SJCRH30 (cell line): ENCODE results near the gene DNAH17. TPM values are rescaled to one million over a fixed set of nuclear protein-coding genes. Genes with fewer than 3 reads are reported as not detected.

Experiments used
- DNase-seq, 2 experiments: peaks; one replicate each; pipeline ENCODE4 v3.0.0-alpha.2; 2015 to 2020
- H3K27ac ChIP-seq: fragments of 250-450 bp; sonication (Bioruptor Pico); 2 replicates; pipeline ENCODE4 v1.5.1; 2020; ENCODE audit warnings: mild to moderate bottlenecking, moderate library complexity
- H3K27me3 ChIP-seq: fragments of 250-450 bp; sonication (Bioruptor Pico); 2 replicates; pipeline ENCODE4 v1.5.1; 2020; ENCODE audit warnings: mild to moderate bottlenecking, moderate library complexity
- H3K36me3 ChIP-seq: fragments of 250-450 bp; sonication (Bioruptor Pico); 2 replicates; pipeline ENCODE4 v1.5.1; 2020; ENCODE audit warnings: mild to moderate bottlenecking, moderate library complexity
- H3K4me1 ChIP-seq: fragments of 250-450 bp; sonication (Bioruptor Pico); 2 replicates; pipeline ENCODE4 v1.5.1; 2020; ENCODE audit warnings: mild to moderate bottlenecking, moderate library complexity
- H3K4me3 ChIP-seq: fragments of 250-450 bp; sonication (Bioruptor Pico); 2 replicates; pipeline ENCODE4 v1.5.1; 2020; ENCODE audit warnings: mild to moderate bottlenecking, moderate library complexity
- H3K9me3 ChIP-seq: fragments of 250-450 bp; sonication (Bioruptor Pico); replicated peaks from 2 replicates; pipeline ENCODE4 v1.5.1; 2020; ENCODE audit warnings: mild to moderate bottlenecking, moderate library complexity
- total RNA-seq: library from RNA; depleted of rRNA; stranded (reverse); fragments of >200 nt; shearing (Covaris generic); gene quantifications from 2 replicates; pipeline ENCODE4 v1.2.3, GENCODE V29; 2014

Gene DNAH17
- total RNA-seq, 1 experiment from 2014 or later = 3.1 TPM

DNA sequence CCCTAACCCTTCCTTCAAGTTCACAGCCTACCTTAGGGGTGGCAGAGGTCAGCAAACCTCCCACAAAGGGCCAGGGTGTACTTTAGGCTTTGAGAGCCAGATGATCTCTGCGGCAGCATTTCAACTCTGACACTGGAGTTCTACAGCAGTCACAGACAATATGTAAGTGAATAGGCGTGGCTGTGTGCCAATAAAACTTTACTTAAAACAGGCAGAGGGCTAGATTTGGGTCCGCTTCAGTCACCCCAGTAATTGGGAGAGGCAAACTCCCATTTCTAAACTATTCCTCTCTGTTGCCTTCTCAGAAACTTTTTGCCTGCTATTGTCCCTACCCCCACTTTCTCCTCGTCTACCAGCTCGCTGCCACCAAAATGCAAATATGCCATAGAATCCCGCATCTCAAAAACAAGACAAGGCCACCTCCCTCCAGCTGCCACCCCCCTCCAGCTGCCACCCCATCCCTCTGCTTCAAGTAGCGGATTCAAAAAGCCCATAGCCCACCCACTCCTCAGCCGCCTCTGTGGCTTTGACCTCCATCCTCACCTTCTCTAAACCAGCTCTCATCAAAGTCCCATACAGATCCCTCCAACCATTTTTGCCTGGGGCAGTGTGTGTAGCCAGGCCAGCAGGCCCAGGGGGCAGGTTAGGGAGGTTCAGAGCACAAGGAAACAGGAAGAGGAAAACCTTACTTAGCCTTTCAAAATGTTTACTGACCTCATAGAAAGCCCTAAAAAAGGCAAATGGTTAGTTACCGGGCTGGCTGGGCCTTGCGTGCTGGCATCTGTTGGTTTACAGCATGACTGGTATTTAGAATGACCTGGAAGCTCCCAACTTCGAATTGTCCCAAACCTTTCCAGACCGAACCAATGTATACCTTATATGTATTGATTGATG, 19.9 kb upstream of the DNAH17 start:
- DNase-seq = peak; percentile 48 to 71
- Histone ChIP-seq H3K27me3 (no peaks in the 10 kb centered on the region), H3K9me3 (no peaks in the 10 kb centered on the region), H3K36me3 (no peaks in the 10 kb centered on the region), H3K4me3 (no peak overlapping the region), H3K4me1 (peaks cover 62% of the 10 kb centered on the region), H3K27ac (peak overlapping the region; percentile 12)

DNA sequence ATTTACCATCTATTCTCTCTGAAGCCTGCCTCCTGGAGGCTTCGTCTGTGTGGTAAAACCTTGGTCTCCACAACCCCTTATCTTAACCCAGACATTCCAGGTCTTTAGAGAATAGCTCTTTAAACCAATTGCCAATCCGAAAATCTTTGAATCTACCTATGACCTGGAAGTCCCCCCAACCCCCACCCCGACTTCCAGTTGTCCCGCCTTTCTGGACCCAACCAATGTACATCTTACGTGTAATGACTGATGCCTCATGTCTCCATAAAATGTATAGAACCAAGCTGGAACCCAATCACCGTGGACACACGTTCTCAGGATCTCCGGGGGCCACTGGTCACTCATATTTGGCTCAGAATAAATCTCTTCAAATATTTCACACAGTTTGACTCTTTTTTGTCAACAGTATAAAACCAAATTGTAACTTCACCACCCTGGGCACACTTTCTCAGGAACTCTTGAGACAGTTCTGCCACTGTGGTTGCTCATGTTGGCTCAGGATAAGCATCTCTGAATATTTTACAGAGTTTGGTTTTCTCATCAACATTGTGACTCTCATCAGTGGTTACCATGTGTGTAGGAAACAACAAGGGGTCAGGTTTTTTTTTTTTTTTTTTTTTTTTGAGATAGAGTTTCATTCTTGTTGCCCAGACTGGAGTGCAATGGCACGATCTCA, 18.1 kb upstream of the DNAH17 start:
- peaks cover 61% of the 10 kb centered on the region for H3K4me1 ChIP-seq
- no peak overlapping the region for H3K27ac ChIP-seq
- no peak for DNase-seq
- no peak overlapping the region for H3K4me3 ChIP-seq
- H3K36me3 ChIP-seq = no peaks in the 10 kb centered on the region
- H3K9me3 ChIP-seq = no peaks in the 10 kb centered on the region
- no peaks in the 10 kb centered on the region for H3K27me3 ChIP-seq

DNA sequence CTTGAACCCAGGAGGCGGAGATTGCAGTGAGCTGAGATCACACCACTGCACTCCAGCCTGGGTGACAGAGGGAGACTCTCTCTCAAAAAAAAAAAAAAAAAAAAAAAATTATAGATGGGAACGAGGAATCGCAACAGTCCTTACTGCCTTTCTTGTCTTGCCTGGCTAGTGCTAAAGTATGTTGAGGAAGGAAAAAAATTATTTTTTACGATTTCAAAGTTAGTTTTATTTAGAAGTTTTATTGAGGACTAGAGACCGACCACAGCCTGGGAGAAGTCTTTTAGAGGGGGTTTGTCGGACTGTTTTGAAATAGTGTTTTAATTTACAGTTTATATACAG, 15.8 kb upstream of the DNAH17 start:
- H3K27ac ChIP-seq = peak overlapping the region; percentile 83
- H3K36me3 ChIP-seq = no peaks in the 10 kb centered on the region
- H3K9me3 ChIP-seq = no peaks in the 10 kb centered on the region
- peak overlapping the region; percentile 35 for H3K4me3 ChIP-seq
- DNase-seq = peak in 1 of 2 experiments; percentile 45
- H3K4me1 ChIP-seq = peaks cover 47% of the 10 kb centered on the region
- H3K27me3 ChIP-seq = no peaks in the 10 kb centered on the region

DNA sequence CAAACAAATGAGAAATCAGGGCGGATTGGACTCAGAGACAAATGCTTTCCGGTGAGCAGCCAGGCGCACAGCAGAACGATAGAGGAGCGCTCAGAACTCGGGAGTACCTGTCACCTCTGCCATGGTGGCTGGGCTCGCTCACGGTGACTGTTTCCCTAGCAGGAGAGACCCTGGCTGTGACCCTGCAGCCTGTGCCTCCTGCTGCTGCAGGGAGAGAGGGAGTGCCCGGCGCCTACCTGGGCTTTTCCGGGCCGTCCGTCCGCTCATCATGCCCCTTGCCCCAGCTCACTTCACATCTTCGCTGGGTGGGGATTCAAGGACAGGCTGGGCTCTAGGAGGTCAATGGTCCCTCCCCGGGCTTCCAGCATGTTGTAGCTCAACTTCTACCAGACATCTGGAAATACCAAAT, 14.1 kb upstream of the DNAH17 start:
- Histone ChIP-seq H3K4me1 (peaks cover 31% of the 10 kb centered on the region), H3K36me3 (no peaks in the 10 kb centered on the region), H3K27ac (no peak overlapping the region), H3K4me3 (no peak overlapping the region), H3K27me3 (no peaks in the 10 kb centered on the region), H3K9me3 (no peaks in the 10 kb centered on the region)
- DNase-seq = no peak

DNA sequence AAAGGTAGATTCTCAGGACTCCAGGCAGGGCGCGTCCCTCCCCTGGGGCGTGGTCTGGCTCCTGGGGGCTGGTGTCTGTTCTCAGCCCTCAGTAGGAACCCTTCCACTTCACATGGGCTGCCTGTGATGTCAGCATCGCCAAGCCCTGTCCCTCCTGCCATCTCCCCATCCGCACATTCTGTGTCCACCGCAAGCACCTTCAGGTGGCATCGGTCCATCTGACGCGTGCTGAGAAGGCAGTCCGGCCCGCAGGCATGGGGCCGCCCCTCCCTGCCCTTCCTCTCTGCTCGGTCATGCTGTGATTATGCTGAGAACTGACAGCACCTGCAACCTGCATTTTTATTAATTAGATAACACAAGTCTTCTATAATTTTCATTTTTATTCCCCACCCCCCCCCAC, 12.7 kb upstream of the DNAH17 start:
- Histone ChIP-seq H3K4me1 (peaks cover 37% of the 10 kb centered on the region), H3K4me3 (no peak overlapping the region), H3K27me3 (no peaks in the 10 kb centered on the region), H3K9me3 (no peaks in the 10 kb centered on the region), H3K27ac (no peak overlapping the region), H3K36me3 (no peaks in the 10 kb centered on the region)
- no peak for DNase-seq

DNA sequence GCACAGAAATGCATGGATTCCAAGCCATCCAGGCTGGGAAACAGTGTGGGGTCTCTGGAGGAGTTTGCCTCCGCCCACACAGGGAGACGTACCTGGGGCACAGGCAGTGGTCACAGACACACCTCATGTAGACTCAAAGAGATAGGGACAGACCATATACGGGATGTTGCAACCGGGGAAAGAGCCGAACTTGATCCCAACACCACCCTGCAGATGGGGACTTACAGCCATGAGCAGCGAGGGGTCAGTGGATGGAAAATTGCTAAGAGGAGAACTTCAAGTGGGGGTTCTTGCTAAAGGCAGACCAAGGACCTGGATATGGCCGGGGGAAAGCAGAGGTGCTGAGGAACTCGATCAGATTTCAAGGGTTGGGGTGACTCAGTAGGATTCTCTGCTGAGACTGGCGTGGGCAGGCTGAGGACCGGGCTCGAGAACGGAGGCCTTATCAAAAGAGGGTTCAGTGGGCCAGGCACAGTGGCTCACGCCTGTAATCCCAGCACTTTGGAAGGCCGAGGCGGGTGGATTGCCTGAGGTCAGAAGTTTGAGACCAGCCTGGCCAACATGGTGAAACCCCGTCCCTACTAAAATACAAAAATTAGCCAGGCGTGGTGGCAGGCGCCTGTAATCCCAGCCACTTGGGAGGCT, 12.0 kb upstream of the DNAH17 start:
- Histone ChIP-seq H3K4me3 (no peak overlapping the region), H3K27me3 (no peaks in the 10 kb centered on the region), H3K36me3 (no peaks in the 10 kb centered on the region), H3K4me1 (peaks cover 30% of the 10 kb centered on the region), H3K9me3 (no peaks in the 10 kb centered on the region), H3K27ac (no peak overlapping the region)
- no peak for DNase-seq

DNA sequence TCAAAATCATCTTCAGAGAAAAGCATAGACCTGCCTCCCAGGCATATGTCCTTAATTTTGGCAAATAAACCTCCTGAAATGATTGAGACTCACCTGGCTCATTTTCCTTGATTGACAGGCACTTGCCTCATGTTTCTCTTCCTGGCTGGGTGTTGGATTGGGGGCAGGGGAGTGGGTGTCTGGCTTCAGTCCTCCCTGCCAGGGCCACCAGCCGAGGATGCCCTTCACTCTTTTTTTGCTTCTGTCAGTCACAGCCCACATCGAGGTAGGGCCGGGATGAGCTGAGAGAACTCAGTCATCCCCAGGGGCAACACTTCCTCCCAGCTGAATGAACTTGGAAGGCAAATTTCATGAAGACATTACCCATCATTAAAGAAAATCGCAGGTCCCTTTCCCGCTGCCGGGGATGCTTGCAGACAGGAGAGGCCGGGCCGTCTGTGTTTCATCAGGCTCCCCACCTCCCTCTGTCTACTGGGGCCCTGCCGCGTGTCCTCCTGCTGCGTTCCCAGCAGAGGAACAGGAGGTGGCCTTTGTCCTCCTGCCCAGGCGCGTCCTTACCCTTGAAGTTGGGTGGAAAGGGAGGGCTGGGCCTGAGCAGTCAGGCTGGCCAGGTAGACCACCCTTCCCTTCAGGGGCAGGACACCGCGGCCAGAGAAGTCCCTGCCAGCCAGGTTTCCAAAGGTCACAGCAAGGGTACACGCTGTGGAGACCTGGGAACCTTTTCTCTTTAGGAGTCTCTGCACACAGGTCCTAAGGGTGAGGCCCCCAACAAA, 11.2 kb upstream of the DNAH17 start:
- Histone ChIP-seq H3K4me3 (no peak overlapping the region), H3K4me1 (peaks cover 23% of the 10 kb centered on the region), H3K9me3 (no peaks in the 10 kb centered on the region; the same call in 1 of the 2 replicates), H3K36me3 (no peaks in the 10 kb centered on the region), H3K27me3 (no peaks in the 10 kb centered on the region), H3K27ac (no peak overlapping the region)
- DNase-seq = no peak

DNA sequence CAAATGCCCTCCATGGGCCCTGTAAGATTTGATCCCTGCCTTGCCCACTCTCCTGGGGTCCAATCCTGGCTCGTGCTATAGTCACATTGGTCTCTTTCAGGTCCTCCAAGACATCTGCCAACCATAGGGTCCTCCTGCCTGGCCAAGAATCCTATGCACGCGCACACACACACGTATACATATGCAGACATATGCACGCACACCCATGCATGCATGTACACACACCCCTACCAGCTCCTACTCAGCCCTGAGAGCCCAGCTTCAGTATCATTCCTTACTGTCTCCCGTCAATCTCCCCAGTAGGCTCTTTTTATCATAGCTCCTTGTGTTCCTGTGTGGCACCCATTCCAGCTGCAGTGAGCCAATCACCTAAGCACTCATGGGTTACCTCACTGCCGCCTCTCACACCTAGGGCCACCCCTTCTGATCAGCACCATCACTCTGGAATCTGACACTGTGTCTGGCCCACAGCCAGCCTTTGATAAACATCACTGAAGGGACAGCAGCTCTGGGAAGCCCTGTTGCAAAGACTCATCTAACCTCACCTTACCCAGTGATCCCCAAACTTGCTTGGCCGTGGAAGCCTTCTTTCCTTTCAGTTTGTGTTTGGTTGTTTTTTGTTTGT, 7.9 kb upstream of the DNAH17 start:
- DNase-seq = peak in 1 of 2 experiments; percentile 58
- peaks cover 18% of the 10 kb centered on the region for H3K4me1 ChIP-seq

DNA sequence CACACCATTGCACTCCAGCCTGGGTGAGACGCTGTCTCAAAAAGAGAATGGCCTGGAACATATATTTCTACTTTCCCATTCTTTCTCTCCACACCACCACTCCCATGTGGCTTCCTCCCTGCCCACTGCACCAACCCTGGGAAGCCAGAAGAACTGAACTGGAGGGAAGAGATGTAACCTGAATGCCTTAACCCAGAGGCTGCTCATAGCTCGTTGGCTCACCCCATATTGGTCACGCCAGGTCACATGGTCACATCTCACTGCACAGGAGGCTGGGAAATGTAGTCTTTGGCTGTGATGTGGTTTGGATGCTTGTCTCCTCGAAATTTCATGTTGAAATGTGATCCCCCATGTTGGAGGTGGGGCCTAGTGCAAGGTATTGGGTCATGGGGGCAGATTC, 5.9 kb upstream of the DNAH17 start:
- peaks cover 18% of the 10 kb centered on the region for H3K4me1 ChIP-seq
- DNase-seq = peak; percentile 83 to 91
- no peak overlapping the region for H3K27ac ChIP-seq
- no peaks in the 10 kb centered on the region; the same call in 1 of the 2 replicates for H3K9me3 ChIP-seq
- H3K4me3 ChIP-seq = no peak overlapping the region
- no peaks in the 10 kb centered on the region for H3K27me3 ChIP-seq
- H3K36me3 ChIP-seq = no peaks in the 10 kb centered on the region

More for the DNA sequence above, 7.9 kb upstream of the DNAH17 start:
- Histone ChIP-seq H3K36me3 (no peaks in the 10 kb centered on the region), H3K9me3 (no peaks in the 10 kb centered on the region; the same call in 1 of the 2 replicates), H3K27ac (no peak overlapping the region), H3K27me3 (no peaks in the 10 kb centered on the region), H3K4me3 (no peak overlapping the region)

DNA sequence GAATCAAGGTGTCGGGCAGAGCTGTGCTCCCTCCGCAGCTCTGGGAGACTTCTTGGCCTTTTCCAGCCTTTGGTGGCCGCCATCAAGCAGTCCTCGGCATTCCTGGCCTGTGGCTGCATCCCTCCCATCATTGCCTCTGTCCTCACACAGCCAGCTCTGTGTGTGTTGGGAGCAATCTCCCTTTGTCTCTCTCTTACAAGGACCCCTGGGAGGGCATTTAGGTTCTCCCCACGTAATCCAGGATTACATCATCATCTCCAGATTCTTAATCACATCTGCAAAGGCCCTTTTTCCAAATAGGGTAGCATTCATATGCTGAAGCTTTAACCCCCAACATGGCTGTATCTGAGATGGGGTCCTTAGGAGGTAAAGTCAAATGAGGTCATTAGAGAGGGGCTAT, 4.1 kb upstream of the DNAH17 start:
- Histone ChIP-seq H3K36me3 (no peaks in the 10 kb centered on the region), H3K4me3 (no peak overlapping the region), H3K27me3 (no peaks in the 10 kb centered on the region), H3K27ac (no peak overlapping the region), H3K9me3 (no peaks in the 10 kb centered on the region; the same call in none of the 2 replicates), H3K4me1 (peaks cover 18% of the 10 kb centered on the region)
- DNase-seq = peak in 1 of 2 experiments; percentile 47

DNA sequence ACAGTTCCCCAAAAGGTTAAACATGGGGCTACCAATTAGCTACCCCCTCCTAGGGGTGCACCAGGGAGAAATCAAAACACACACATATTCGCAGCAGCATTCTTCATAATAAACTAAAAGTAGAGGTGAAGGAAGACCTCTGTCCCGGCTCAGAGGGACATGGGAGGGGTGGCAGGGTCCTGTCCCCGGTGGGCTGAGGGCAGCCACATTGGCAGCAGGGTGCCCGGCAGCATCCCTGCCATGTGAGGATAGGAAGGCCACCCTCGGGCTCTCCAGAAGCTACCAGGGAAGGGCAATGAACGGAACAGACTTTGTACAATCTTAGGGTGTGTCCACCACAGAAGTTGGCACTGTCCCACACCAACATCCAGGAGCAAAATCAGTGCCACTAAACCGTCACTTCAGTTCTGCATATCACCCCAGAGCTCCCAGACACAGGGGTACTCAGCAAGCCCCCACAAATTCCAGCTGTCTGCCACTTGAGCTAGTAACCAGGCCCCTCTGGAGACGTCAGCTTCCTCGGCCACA, 3.1 kb upstream of the DNAH17 start:
- H3K27me3 ChIP-seq = no peaks in the 10 kb centered on the region
- DNase-seq = no peak

DNA sequence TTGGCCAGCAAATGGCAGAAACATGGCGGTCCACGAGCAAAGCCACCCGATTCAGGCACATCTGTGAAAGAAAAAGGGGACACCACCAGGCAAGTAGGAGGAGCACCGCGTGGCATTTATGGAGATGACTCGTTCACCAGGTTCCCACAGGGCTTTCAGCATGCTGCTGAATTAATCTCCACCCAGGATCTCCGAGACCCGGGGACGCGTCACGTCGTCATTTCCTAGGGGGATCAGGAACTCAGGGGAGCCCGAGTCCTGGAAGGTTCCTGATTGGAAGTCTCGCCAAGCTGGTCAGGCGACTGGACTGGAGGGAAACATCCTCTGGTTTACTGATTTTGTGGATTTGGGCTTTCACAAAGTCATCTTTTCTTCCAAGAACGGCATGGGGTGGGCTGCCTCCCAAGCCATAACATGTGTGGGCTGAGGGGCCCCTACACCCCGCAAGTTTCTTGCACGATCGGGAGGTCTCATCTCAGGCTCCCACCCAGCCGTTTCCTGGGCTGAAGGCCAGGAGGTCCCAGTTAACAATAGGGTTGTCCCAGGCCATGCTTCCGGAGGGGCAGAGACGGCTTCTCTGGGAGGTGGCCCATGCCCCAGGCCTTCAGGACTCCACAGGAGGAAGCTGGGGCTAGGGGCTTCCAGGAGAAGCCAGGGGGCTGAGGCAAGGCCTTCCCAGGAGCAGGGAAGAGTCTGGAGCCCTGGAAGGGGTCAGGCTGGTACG, 645 bp downstream of the DNAH17 start:
- H3K4me1 ChIP-seq = peaks cover 18% of the 10 kb centered on the region
- no peak overlapping the region for H3K4me3 ChIP-seq
- peaks cover 2% of the 10 kb centered on the region; the same call in 1 of the 2 replicates for H3K36me3 ChIP-seq
- no peak overlapping the region for H3K27ac ChIP-seq
- DNase-seq = no peak
- no peaks in the 10 kb centered on the region; the same call in 1 of the 2 replicates for H3K9me3 ChIP-seq
- no peaks in the 10 kb centered on the region for H3K27me3 ChIP-seq

More for the DNA sequence above, 3.1 kb upstream of the DNAH17 start:
- H3K36me3 ChIP-seq = no peaks in the 10 kb centered on the region
- H3K4me1 ChIP-seq = peaks cover 17% of the 10 kb centered on the region
- H3K9me3 ChIP-seq = no peaks in the 10 kb centered on the region; the same call in none of the 2 replicates
- no peak overlapping the region for H3K4me3 ChIP-seq
- no peak overlapping the region for H3K27ac ChIP-seq

DNA sequence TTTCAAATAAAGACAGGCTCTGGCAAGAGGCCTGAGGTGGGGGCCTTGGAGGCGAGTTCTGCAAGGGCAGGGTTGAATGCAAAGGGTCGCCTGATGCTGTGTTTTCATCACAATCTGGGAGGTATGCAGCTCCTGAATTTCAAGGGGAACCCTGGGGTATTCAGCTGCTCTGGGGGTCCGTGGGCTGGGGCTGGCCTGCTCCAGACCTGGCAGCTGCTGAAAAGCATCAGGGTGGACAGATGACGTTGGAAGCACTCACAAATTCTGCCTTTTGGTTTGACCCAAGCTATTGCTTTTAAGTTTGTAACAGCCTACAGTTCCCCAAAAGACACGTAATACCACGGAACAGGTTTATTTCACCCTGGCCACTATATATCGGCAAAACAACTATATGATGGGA, 1.3 kb downstream of the DNAH17 start:
- H3K36me3 ChIP-seq = peaks cover 4% of the 10 kb centered on the region; the same call in 1 of the 2 replicates
- H3K27ac ChIP-seq = no peak overlapping the region
- H3K9me3 ChIP-seq = no peaks in the 10 kb centered on the region; the same call in 1 of the 2 replicates
- peaks cover 12% of the 10 kb centered on the region for H3K4me1 ChIP-seq
- H3K4me3 ChIP-seq = no peak overlapping the region
- H3K27me3 ChIP-seq = no peaks in the 10 kb centered on the region
- DNase-seq = peak; percentile 56 to 61
